HUES48 (cell line): ENCODE measurements around the gene ARSI.

ENCODE experiments used
- H3K27ac ChIP-seq: one replicate; pipeline ENCODE4 v1.7.0; 2013; ENCODE audit warnings: low read depth, low read length, inconsistent platforms
- H3K27me3 ChIP-seq: 2 replicates; pipeline ENCODE4 v1.6.1; 2013; ENCODE audit warnings: mild to moderate bottlenecking, low read length; ENCODE audit not compliant: control insufficient read depth, insufficient read depth
- H3K36me3 ChIP-seq: 2 replicates; pipeline ENCODE4 v1.6.1; 2013; ENCODE audit warnings: low read length; ENCODE audit not compliant: control insufficient read depth, insufficient read depth
- H3K4me1 ChIP-seq: 2 replicates; pipeline ENCODE4 v1.6.1; 2013; ENCODE audit warnings: mild to moderate bottlenecking, low read length; ENCODE audit not compliant: control insufficient read depth, insufficient read depth
- H3K4me3 ChIP-seq: 2 replicates; pipeline ENCODE4 v1.5.1; 2013; ENCODE audit warnings: mild to moderate bottlenecking, low read depth, low read length
- H3K9ac ChIP-seq: 2 replicates; pipeline ENCODE4 v1.6.1; 2013; ENCODE audit warnings: mild to moderate bottlenecking, low read depth, low read length, moderate library complexity
- H3K9me3 ChIP-seq: 2 replicates; pipeline ENCODE4 v1.6.1; 2013; ENCODE audit warnings: low read length; ENCODE audit not compliant: control insufficient read depth, insufficient read depth

ARSI gene

DNA sequence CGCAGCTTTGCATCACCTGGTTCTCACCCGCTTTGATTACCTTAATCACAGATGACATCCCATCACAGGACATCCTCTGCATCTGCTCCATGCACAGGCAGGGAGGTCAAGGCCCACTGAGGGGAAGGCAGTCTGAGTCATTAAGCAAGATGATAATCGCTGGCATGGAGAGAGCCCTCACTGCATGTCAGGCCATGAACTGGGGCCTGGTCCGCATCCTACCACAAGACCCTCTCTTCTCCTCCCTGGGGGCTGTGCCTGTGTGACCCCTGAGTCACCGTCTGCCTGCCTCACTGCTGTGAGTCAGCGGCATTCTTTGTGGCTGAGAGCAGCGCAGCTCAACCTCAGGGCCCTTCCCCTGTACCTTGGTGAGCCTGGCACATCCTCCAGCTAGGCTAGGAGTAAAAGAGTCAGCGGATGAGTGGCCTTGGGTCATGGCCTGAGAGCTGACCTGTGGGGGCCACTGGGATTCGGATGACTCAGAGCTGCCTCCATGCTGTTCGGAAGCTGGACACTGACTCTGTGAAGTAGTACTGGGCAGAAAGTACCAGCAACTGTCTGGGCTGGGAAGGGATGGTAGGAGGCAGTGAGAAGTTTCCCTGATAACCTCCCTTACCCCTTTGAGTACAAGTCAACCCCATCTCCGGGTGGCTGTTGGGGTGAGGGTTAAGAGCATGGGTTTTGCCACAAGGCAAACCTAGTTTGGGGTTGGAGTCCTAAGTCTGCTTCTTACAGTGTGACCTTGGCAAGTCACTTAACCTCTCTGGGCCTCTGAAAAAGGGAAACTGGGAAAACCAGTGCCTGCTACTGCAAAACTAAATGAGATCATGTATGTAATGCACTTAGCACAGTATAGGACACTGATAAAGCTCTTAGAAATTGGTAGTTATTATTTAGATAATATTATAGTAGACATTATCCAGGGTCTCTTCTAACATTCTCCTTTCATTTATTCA is 14.6 kb upstream of the ARSI start:
- H3K9ac ChIP-seq, result no peak overlapping the region
- no peak overlapping the region for H3K4me3 ChIP-seq
- peaks cover 10% of the 10 kb centered on the region for H3K4me1 ChIP-seq

DNA sequence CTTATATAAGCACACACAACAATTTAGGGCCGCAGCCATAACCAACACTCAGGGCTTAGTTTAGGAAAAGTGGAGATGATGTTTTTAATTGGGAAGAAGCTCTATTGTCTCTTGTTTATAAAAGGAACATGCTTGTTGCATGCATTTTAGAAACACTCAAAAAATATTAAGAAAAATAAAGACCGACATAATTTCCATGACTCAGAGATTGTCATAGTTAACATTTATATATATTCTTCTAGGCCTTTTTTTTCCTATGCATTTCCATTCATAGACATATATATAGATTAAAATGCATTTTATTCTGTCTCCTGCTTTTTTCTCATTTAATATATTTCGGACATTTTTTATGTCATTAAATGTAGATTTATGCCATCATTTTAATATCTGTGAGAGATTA is 13.6 kb upstream of the ARSI start:
- H3K27me3 ChIP-seq, result no peaks in the 10 kb centered on the region
- no peak overlapping the region for H3K4me3 ChIP-seq
- H3K9me3 ChIP-seq, result no peaks in the 10 kb centered on the region
- H3K36me3 ChIP-seq, result no peaks in the 10 kb centered on the region
- H3K9ac ChIP-seq, result no peak overlapping the region
- H3K27ac ChIP-seq, result peak overlapping the region; percentile 67
- peaks cover 10% of the 10 kb centered on the region for H3K4me1 ChIP-seq

More for the DNA sequence above, 14.6 kb upstream of the ARSI start:
- Histone ChIP-seq H3K9me3 (no peaks in the 10 kb centered on the region), H3K36me3 (no peaks in the 10 kb centered on the region), H3K27ac (peak overlapping the region; percentile 67), H3K27me3 (no peaks in the 10 kb centered on the region)

DNA sequence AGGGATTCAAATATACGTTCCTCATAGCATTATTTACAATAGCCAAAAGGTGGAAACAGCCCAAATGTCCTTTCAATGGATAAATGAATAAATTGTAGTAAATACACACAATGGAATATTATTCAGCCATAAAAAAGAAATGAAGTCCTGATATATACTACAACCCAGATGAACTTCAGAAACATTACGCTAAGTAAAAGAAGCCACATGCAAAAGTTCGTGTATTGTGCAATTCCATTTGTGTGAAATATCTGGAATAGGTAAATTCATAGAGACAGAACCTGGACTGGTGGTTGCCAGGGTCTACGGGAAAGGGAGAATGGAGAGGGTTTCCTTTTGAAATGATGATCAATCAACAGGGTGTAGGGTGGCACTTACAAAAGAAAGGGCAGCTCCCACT is 12.5 kb upstream of the ARSI start:
- no peak overlapping the region for H3K4me3 ChIP-seq
- no peak overlapping the region for H3K27ac ChIP-seq
- H3K9me3 ChIP-seq, result no peaks in the 10 kb centered on the region
- H3K4me1 ChIP-seq, result peaks cover 10% of the 10 kb centered on the region
- H3K36me3 ChIP-seq, result no peaks in the 10 kb centered on the region
- H3K9ac ChIP-seq, result no peak overlapping the region
- no peaks in the 10 kb centered on the region for H3K27me3 ChIP-seq

DNA sequence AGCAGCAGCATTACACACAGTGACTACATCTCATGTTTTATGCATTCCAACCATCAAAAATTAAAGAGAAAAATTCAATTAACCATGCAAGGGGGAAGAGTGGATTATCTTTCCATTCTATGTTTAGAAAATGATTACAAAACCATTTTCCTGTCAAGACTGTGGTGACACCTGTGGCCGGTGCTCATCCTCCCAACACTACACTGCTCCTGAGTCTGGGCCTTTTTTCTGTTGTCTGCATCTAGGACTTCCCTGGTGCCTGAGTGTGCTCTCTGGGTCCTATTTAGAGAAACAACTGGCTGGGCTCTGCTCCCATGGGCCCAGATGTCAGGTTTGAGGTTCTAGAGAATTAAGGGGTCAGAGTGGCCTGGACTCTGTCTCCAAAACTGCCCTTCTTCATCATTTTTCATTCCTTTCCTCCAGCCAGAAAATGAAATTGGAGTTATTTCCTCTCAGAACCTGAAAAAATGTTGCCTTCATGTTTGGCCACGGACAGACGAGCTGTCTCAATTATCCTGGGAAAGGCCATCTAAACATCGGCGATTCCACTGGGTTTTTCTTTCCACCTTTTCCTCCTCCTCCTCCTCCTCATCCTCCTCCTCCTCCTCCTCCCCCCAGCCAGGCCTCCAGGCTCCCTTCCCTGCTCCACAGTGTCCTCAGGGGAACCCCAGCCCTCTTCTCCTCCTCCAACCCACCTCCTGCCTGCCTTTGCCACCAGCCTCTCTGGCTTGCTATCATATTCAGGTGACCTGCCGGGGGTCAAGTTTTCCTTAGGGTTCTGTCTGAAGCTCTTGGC is 11.4 kb upstream of the ARSI start:
- H3K9ac ChIP-seq, result no peak overlapping the region
- no peaks in the 10 kb centered on the region for H3K9me3 ChIP-seq
- H3K27me3 ChIP-seq, result no peaks in the 10 kb centered on the region
- no peaks in the 10 kb centered on the region for H3K36me3 ChIP-seq
- H3K4me1 ChIP-seq, result peaks cover 8% of the 10 kb centered on the region
- H3K27ac ChIP-seq, result no peak overlapping the region
- no peak overlapping the region for H3K4me3 ChIP-seq

DNA sequence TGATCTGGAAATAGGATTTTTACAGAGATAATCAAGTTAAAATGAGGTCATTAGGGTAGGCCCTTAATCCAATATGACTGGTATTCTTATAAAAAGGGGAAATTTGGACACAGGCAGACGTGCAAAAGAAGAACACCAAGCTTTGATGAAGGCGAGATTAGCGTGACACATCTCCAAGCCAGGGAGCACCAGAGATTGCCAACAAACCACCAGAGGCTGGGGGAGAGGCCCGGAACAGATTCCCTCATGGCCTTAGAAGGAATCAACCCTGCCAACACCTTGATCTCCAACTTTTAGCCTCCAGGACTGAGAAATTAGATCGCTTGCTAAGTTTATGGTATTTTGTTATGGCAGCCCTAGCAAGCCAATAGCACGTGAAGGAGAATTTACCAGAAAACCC is 10.8 kb upstream of the ARSI start:
- Histone ChIP-seq H3K4me1 (peaks cover 1% of the 10 kb centered on the region), H3K4me3 (no peak overlapping the region), H3K9me3 (no peaks in the 10 kb centered on the region), H3K27ac (no peak overlapping the region), H3K9ac (no peak overlapping the region), H3K36me3 (no peaks in the 10 kb centered on the region), H3K27me3 (no peaks in the 10 kb centered on the region)

DNA sequence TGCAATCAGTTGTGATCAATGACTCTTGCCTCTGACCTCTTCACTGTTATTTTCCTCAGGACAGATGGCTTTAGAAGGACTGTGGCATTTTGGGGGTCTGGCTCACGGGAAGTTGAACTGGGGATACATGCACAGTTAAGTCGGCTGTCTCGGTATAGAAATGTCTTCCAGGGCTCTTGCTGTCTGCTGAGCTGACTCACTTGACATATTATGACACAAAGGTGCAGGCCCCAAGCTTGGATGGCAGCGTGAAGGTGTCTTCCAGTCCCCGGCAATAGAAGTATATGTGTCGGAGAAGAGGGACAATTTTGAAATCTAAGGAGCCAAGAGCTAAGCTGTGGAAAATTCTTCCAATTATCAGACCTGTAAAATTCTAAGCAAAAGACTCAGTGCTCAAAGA is 9.8 kb upstream of the ARSI start:
- Histone ChIP-seq H3K9me3 (no peaks in the 10 kb centered on the region), H3K4me1 (no peaks in the 10 kb centered on the region), H3K27me3 (no peaks in the 10 kb centered on the region), H3K9ac (no peak overlapping the region), H3K27ac (no peak overlapping the region), H3K36me3 (no peaks in the 10 kb centered on the region), H3K4me3 (no peak overlapping the region)

DNA sequence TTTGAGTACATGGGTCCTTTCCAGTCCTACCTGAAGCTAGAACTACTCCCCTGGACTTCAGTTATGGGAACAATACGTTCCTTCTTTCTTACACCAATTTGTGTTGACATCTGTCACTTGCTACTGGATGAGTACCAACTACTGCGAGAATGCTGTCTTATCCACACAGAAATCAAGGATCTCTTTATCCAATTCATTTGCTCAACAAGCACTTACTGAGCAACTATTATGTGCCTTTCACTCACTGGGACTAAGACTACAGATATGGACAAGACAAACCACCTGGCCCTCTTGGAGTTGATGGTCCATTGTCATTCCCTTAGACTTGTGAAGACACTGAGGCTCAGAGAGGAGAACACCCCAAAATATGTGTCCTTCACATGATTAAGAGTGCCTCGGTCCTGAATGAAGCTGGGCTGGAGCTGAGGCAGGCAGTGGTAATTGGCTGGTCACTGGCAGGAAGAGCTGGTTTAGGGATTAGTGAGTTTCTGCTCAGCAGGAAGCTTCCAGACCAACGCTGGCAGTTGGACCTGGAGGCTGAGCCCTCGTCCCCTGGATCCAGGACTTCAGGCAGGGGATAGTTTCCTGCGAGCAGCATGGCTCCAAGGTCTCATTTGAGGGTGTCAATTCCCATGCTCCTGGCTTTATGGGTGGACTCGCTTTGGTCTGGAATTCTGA is 8.4 kb upstream of the ARSI start:
- Histone ChIP-seq H3K36me3 (no peaks in the 10 kb centered on the region), H3K27ac (no peak overlapping the region), H3K4me3 (no peak overlapping the region), H3K9ac (no peak overlapping the region), H3K27me3 (no peaks in the 10 kb centered on the region), H3K9me3 (no peaks in the 10 kb centered on the region), H3K4me1 (0 out of 2 replicates have a peak, but pooled peaks cover 2% of the 10 kb centered on the region)

DNA sequence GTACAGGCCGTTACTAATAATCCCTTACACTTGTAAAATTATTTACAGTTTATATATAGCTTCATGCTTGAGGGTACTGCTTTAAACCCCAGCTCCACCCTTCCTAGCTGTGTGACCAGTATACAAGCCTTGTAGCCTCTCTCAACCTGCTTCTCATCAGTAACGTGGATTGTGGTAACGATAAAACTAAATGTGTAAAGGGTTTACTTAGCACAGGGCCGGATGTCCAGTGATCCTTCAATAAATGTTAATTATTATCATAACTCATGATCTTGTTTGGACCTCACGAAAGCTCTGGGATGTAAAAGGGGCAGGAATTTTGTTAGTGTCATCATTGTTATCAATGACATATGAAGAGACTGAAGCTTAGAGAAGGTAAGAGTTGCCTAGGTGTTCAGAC is 7.5 kb upstream of the ARSI start:
- H3K4me1 ChIP-seq, result peaks cover 10% of the 10 kb centered on the region; the same call in 1 of the 2 replicates
- H3K27me3 ChIP-seq, result no peaks in the 10 kb centered on the region
- no peaks in the 10 kb centered on the region for H3K9me3 ChIP-seq
- H3K27ac ChIP-seq, result no peak overlapping the region
- no peak overlapping the region for H3K4me3 ChIP-seq
- no peak overlapping the region for H3K9ac ChIP-seq
- H3K36me3 ChIP-seq, result no peaks in the 10 kb centered on the region

DNA sequence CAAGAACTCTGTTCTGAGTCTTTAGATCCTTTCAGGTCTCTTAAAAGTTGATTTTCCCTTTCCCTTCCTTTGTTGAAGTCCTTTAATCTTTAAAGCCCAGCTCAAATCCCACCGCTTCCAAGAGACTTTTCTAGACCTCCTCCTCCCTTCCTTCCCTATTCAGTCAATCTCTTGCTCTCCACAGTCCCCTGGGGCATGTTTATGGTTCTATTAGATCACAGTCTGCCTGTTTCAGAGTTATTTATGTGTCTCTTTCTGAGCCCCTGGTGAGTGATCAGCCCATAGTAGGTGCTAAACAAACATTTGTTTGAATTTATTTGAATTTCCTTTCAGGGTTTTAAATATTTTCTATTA is 7.2 kb upstream of the ARSI start:
- H3K4me1 ChIP-seq, result peaks cover 14% of the 10 kb centered on the region; the same call in 1 of the 2 replicates

DNA sequence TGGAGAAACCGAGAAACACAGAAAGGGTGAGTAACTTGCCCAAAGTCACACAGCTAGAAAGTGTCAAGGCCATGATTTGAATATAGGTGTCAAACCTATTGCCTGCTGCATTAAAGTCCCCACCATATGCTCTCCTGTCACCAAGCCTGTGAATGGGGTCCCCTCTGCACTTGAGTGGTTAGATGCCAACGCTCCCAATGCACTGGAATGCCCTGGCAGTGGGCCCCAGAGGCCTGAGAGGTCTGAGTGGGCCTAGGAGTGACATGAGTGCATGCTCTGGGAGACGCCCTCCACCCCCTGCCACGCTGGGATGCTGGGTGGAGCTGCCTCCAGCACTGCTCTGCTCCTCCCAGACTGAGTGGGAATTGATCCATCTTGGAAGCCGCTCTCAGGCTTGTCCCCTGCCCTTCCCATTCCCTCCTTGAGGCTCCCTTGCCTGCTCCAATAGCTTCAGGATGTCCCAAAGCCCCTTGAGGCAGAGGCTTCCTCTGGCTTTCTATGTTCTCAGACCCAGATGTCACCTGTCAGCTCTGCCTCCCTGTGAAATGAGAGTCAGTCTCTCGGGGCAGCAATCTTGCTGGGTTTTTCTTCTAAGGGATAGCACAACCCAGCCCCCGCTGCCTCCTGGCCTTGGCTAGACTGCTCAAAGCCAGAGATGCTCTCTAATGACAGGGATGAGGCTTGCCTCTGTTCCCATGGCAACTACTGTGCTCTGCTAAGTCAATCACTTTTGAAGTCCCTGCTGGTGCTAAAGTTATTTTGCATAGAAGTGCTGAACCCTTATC is 6.6 kb upstream of the ARSI start:
- H3K36me3 ChIP-seq, result no peaks in the 10 kb centered on the region
- H3K4me3 ChIP-seq, result no peak overlapping the region
- no peak overlapping the region for H3K27ac ChIP-seq
- no peak overlapping the region for H3K9ac ChIP-seq
- H3K27me3 ChIP-seq, result no peaks in the 10 kb centered on the region
- H3K9me3 ChIP-seq, result no peaks in the 10 kb centered on the region
- H3K4me1 ChIP-seq, result peaks cover 20% of the 10 kb centered on the region

More for the DNA sequence above, 7.2 kb upstream of the ARSI start:
- Histone ChIP-seq H3K27me3 (no peaks in the 10 kb centered on the region), H3K9me3 (no peaks in the 10 kb centered on the region), H3K9ac (no peak overlapping the region), H3K27ac (no peak overlapping the region), H3K36me3 (no peaks in the 10 kb centered on the region), H3K4me3 (no peak overlapping the region)
